H1 (cell line): ENCODE measurements around the gene RCSD1. TPM values are rescaled to one million over a fixed set of nuclear protein-coding genes. Genes with fewer than 3 reads are reported as not detected.

Source experiments
- BRCA1 ChIP-seq: IDR thresholded peaks from 2 replicates; pipeline ENCODE4 v1.6.1; 2012; ENCODE audit warnings: low read depth, low read length, improper control_type of control experiment
- POLR2AphosphoS5 ChIP-seq: IDR thresholded peaks from 2 replicates; pipeline ENCODE4 v1.6.1; 2011; ENCODE audit warnings: low read depth, low read length
- SRF ChIP-seq: IDR thresholded peaks from 2 replicates; pipeline ENCODE4 v1.6.1; 2011; ENCODE audit warnings: mild to moderate bottlenecking, low read depth, low read length, moderate library complexity
- polyA plus RNA-seq, 7 experiments: library from polyadenylated mRNA; depleted of rRNA in 3 of 7; stranded (reverse) in 5 of 7; unstranded in 2 of 7; fragments of >200 nt in 5 of 7; fragments of 200-250 nt in 2 of 7; gene quantifications; 1 replicate in 5 of 7; 2 replicates in 1 of 7; 4 replicates in 1 of 7; pipeline versions ENCODE4 v1.2.1 to v1.2.3, GENCODE V29; 2011 to 2013; ENCODE audit warnings: missing spikeins in 2 of 7, mixed read lengths in 2 of 7
- total RNA-seq: library from RNA; stranded (reverse); fragmentation: NEBNext Ultra II Directional; extraction: Animal tissue kit (Norgen Biotek cat#: 25700); gene quantifications from 2 replicates; pipeline ENCODE4 v1.2.1, GENCODE V29; 2021

Gene RCSD1
- total and polyA plus RNA-seq, 2 of the 8 experiments (the other 6 are each of a cell fraction or from before 2014, with no cell fraction given) = 0.47 to 0.69 TPM

DNA sequence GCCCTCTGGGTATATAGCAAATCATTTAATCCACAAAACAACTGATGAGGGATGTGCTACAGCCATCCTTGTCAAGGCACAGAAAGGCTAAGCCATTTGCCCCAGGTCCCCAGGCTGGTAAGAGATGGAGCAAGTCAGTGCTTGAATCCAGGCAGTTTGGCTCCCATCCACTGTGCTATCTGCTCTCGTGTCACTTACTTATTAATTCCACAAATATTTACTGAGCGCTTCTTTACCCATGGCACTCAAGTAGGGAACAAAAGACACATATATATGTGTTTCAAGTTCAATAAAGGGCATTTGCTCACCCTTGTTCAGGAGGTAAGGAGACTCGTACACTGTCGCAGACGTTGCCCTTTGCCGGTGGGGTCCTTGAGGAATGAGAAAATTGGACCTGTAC lies 53.2 kb downstream of the RCSD1 start (continued):
- TF ChIP-seq POLR2AphosphoS5 = no peak
- no peak for TF ChIP-seq SRF
- no peak for TF ChIP-seq BRCA1
- TF ChIP-seq, all 59 proteins: peak for 0
